Dedifferentiated amniotic fluid mesenchymal stem cell (primary cell): ENCODE data around the gene PPM1J.

Experiments
- DNase-seq: peaks from one replicate; pipeline ENCODE4 v3.0.0-alpha.2; 2016; ENCODE audit errors: extremely low spot score

The PPM1J gene

GRCh38 chr1:112704934-112705627 is 10.1 kb downstream of the PPM1J start:
- DNase-seq: peak; percentile 81

DNA sequence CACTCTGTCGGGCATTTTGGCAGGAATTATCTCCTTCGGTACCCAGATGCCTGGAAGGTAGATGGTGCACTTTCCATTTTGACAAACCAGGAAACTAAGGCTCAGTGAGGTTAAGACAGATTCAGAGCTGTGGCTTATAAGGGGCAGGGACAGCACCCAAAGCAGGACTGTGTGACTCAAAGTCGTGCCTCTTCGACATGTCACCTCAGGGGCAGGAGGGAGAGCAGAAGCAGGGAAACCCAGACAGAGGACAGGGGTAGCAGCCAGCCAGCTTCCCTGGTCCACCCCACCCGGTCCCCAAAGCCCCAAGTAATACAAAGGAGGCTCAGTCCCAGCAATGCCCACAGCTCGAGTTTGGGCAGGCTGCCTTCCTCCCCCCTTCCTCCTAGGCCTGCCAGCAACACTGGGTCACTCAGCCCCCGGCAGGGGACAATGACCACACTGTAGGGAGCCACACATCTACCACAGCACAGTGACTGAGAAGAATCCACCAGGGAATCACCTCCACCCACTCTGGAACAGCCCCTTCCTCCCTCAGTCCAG is 10.7 kb downstream of the PPM1J start:
- no peak for DNase-seq

GRCh38 chr1:112703706-112704105 is 11.4 kb downstream of the PPM1J start:
- no peak for DNase-seq

DNA sequence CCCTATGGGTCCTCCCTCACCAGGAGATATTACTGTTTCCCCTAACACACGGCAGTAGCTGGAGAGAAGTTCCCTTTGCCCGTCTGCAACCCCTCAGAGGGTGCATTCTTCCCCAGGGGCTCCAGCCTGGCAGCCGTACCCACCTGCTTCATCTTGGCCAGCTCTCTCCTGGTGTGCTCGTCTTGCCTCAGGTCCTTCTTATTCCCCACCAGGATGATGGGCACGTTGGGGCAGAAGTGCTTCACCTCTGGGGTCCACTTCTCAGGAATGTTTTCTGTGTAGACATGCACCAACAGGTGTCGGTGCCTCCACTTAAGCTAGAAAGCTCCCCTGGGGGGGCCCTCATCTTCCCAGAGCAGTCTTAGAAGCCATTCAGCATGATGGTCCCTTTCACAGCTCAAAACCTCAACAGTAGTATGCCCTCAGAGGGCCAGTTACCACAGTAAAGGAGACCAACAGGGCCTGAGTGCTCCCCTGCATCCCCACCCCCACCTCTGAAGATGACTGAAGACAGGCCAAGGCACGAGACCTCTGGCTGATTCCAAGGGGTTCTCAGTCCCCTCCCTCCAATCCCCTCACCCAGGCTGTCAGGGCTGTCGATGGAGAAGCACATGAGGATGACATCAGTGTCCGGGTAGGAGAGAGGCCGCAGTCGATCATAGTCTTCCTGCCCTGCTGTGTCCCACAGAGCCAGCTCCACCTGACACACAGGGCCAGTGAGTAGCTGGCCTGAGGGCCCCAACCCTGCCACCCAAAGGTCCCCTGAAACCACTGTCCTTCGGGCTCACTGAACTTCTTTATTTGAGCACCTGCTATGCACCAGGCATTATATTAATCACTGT is 12.5 kb downstream of the PPM1J start:
- no peak for DNase-seq

GRCh38 chr1:112702067-112702395 is 13.1 kb downstream of the PPM1J start:
- no peak for DNase-seq

GRCh38 chr1:112701227-112702066 is 13.7 kb downstream of the PPM1J start:
- DNase-seq: no peak

- peak; percentile 90 for DNase-seq
Measured at GRCh38 chr1:112700290-112701226, 14.6 kb downstream of the PPM1J start.

DNA sequence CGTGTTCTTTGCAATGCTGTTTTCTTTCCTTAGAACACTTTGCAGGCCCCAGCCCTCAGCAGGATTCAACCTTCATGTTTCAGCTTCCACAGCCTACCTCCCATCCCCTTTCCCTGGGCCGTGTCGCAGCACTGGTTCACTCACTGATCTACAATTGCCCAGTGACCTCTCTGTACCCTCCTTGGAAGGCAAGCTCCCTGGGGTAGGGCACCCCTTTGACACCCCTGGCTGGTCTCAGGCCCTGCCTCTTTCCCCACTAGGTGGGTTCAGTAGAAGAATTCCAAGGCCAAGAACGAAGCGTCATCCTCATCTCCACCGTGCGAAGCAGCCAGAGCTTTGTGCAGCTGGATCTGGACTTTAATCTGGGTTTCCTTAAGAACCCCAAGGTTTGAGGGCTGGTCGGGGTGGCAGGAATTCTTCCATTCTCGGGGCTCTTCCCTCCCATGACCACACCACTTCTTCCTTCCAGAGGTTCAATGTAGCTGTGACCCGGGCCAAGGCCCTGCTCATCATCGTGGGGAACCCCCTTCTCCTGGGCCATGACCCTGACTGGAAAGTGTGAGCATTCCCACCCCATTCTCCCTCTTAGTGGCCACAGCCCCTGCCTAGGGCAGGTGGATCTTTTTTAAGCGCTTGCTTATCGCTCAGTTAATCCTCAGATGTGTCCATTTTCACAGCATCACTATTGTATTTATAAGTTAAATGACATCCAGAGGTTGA is 15.5 kb downstream of the PPM1J start:
- DNase-seq: no peak

DNA sequence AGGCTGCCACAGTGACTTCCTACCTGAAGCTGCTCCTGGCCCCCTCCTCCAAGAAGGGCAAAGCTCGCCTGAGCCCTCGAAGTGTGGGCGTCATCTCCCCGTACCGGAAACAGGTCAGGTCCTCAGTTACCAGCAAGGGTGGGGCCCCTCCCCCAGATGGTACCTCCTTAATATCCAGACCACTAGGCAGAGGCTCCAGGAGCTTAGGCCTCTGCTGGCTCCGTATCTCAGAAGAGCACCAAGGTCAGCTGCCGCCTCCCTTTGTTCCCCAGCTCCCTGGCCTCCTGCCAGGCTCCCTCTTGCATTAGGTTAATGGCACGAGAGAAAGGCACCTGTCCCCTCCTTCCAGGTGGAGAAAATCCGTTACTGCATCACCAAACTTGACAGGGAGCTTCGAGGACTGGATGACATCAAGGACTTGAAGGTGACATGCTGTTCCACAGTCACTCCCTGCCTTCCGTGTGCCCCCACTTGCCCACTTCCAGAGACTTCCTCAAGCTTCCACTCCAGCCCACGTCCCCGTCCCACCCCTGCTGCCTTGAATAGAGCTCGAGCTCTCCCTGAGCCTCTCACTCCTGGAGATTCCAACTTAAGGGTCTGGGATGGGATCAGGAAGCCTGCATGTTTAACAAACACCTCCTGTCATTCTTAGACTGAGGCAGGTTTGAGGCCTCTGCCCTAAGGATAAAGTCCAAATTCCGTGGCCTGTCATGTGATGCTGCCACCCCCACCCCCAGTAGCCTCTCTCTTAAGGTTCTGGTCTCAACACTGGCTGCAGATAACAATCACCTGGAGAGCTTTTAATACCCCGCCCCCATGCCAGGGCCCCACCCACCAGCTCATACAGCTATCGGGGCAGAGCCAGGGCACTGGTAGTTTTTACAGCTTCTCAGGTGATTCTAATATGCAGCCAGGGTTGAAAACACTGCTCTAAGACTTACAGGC is 16.5 kb downstream of the PPM1J start:
- no peak for DNase-seq

DNA sequence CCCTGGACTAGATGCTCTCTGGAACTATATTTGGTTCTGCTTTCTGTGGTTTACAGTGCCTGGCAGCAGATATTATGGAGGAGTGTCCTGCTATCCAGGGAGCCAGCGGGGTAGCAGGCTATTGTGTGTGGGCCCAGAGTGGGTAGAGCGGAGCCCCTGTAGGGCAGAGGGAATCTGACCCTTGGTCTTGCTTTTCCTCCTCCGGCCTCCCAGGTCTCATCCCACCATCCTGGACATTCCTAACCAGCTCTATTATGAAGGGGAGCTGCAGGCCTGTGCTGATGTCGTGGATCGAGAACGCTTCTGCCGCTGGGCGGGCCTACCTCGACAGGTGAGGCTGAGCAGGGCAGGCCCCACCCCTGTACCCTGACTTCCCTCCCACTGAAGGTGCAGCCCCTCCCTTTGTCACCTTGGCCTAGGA is 17.3 kb downstream of the PPM1J start:
- no peak for DNase-seq

DNA sequence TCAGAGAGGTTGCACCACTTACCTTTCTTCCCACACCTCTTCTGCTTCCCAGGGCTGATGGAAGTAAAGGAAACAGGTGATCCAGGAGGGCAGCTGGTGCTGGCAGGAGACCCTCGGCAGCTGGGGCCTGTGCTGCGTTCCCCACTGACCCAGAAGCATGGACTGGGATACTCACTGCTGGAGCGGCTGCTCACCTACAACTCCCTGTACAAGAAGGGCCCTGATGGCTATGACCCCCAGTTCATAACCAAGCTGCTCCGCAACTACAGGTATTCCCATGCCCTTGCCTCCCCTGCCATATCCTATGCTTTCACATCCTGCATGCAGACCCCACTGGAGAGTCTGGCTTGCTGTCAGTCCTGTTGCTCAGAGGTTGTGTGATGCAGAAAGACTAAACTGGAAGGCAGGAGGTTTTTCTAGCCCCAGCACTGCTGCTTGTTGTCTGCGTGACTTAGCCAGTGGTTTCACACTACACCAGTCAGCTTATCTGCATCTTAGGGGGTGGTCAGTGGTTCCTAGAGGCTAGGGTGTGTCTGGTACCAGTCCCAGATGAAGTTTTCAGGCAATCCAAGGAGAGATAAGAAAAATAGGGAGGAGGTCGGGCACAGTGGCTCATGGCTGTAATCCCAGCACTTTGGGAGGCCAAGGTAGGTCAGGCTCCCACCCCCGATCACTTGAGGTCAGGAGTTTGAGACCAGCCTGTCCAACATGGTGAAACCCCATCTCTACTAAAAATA is 18.4 kb downstream of the PPM1J start:
- DNase-seq: no peak

GRCh38 chr1:112695276-112695675 is 19.9 kb downstream of the PPM1J start:
- DNase-seq: no peak

DNA sequence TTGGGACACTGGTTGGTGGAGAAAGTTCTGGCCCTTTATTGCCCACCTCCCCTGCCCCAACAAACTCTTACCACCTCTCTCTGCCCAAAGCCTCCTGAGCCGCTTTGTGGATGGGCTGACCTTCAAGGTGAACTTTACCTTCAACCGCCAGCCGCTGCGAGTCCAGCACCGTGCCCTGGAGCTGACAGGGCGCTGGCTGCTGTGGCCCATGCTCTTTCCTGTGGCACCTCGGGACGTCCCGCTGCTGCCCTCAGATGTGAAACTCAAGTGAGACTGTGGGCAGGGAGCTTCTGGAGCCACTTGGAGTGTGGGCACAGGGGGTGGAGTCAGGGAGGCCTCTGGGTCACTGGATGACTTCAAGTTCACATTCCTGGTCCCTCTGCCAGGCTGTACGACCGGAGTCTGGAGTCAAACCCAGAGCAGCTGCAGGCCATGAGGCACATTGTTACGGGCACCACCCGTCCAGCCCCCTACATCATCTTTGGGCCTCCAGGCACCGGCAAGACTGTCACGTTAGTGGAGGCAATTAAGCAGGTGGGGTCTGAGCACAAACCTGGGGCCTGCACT is 20.7 kb downstream of the PPM1J start:
- DNase-seq: no peak

DNA sequence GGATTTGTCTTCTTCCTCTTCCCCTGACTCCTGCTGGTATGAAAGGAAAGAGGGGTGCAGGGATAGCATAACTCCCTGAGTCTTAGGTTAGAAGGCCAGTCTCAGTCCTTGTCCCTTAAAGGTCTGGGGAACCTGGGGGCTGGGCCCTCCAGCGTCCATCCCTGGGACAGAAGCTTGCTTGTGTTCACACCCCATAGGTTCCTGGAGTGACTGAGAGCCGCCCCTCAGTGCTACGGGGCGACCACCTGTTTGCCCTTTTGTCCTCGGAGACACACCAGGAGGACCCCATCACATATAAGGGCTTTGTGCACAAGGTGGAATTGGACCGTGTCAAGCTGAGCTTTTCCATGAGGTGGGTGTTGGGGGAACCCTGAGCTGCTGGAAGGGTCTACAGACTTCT is 21.3 kb downstream of the PPM1J start:
- DNase-seq: no peak

GRCh38 chr1:112692681-112693080 is 22.5 kb downstream of the PPM1J start:
- no peak for DNase-seq

GRCh38 chr1:112689842-112690237 is 25.3 kb downstream of the PPM1J start:
- DNase-seq: no peak

- no peak for DNase-seq
Measured at GRCh38 chr1:112689196-112689841, 25.8 kb downstream of the PPM1J start.

GRCh38 chr1:112688781-112689193 is 26.3 kb downstream of the PPM1J start:
- no peak for DNase-seq
